ENCODE measurements around the gene DHX9.

- TF ChIP-seq, protein P1, sequence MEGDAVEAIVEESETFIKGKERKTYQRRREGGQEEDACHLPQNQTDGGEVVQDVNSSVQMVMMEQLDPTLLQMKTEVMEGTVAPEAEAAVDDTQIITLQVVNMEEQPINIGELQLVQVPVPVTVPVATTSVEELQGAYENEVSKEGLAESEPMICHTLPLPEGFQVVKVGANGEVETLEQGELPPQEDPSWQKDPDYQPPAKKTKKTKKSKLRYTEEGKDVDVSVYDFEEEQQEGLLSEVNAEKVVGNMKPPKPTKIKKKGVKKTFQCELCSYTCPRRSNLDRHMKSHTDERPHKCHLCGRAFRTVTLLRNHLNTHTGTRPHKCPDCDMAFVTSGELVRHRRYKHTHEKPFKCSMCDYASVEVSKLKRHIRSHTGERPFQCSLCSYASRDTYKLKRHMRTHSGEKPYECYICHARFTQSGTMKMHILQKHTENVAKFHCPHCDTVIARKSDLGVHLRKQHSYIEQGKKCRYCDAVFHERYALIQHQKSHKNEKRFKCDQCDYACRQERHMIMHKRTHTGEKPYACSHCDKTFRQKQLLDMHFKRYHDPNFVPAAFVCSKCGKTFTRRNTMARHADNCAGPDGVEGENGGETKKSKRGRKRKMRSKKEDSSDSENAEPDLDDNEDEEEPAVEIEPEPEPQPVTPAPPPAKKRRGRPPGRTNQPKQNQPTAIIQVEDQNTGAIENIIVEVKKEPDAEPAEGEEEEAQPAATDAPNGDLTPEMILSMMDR (IDR thresholded peaks at IDR 0.05), result no peak
- no peak for TF ChIP-seq POLR2A (IDR thresholded peaks at IDR 0.05)
Measured at GRCh38 chr1:182842265-182842664, 3.1 kb downstream of the DHX9 start.

All from lower leg skin (tissue), 3 donors.